SK-N-SH (cell line): ENCODE results near the gene MRPS11. TPM values are rescaled to one million over a fixed set of nuclear protein-coding genes. Genes with fewer than 3 reads are reported as not detected.

Experiments
- CTCF ChIA-PET: fragments of 300-600, 350-600 bp; formaldehyde crosslinking; extraction: SDS; loops from one replicate; lab custom pipeline; 2021; lab: Yijun Ruan, JAX
- POLR2A ChIA-PET: fragments of 350-600 bp; sonication (Branson Sonifier 250); formaldehyde crosslinking; extraction: SDS; loops from one replicate; lab custom pipeline; 2020; ENCODE audit warnings: antibody characterized with exemption, inconsistent platforms; lab: Yijun Ruan, JAX
- DNase-seq: peaks from one replicate; pipeline ENCODE4 v3.0.0; 2012
- H2AFZ ChIP-seq: fragments of 200-600 bp; sonication (generic); 2 replicates; pipeline ENCODE4 v1.8.1; 2016; ENCODE audit warnings: antibody characterized with exemption, mild to moderate bottlenecking, low read depth
- H3F3A ChIP-seq: fragments of 200-600 bp; sonication (generic); replicated peaks from 2 replicates; pipeline ENCODE3; 2016; ENCODE audit warnings: antibody characterized with exemption, mild to moderate bottlenecking; ENCODE audit not compliant: insufficient read depth
- H3K27ac ChIP-seq, 2 experiments: fragments of 200-500 bp in 1 of 2; fragments of 200-600 bp in 1 of 2; sonication (Bioruptor generic) in 1 of 2; sonication (generic), shearing (Covaris generic) in 1 of 2; 2 replicates each; pipeline versions ENCODE4 v1.5.1 to v1.6.1; 2014 to 2016; ENCODE audit warnings: low read depth in 2 of 2, inconsistent platforms in 1 of 2, low read length in 1 of 2, mild to moderate bottlenecking in 1 of 2, mixed read lengths in 1 of 2
- H3K27me3 ChIP-seq: fragments of 200-600 bp; sonication (generic), shearing (Covaris generic); 2 replicates; pipeline ENCODE4 v1.6.1; 2016; ENCODE audit warnings: mixed run types; ENCODE audit not compliant: insufficient read depth
- H3K36me3 ChIP-seq, 2 experiments: fragments of 200-500 bp in 1 of 2; fragments of 200-600 bp in 1 of 2; sonication (Bioruptor generic) in 1 of 2; sonication (generic) in 1 of 2; replicated peaks in 1 of 2; 2 replicates each; pipeline versions ENCODE3 to v1.5.1; 2014 to 2016; ENCODE audit warnings: low read length in 1 of 2, mild to moderate bottlenecking in 1 of 2; ENCODE audit not compliant: insufficient read depth in 2 of 2, control insufficient read depth in 1 of 2
- H3K4me1 ChIP-seq, 2 experiments: fragments of 200-500 bp in 1 of 2; fragments of 200-600 bp in 1 of 2; sonication (Bioruptor generic) in 1 of 2; sonication (generic), shearing (Covaris generic) in 1 of 2; 2 replicates each; pipeline versions ENCODE4 v1.5.1 to v1.6.1; 2014 to 2016; ENCODE audit warnings: low read depth in 1 of 2, low read length in 1 of 2, mixed run types in 1 of 2; ENCODE audit not compliant: insufficient read depth in 2 of 2, control insufficient read depth in 1 of 2
- H3K4me2 ChIP-seq: fragments of 200-600 bp; sonication (generic), shearing (Covaris generic); 2 replicates; pipeline ENCODE4 v1.6.1; 2017; ENCODE audit warnings: mixed run types
- H3K4me3 ChIP-seq, 2 experiments: fragments of 200-500 bp in 1 of 2; fragments of 200-600 bp in 1 of 2; sonication (Bioruptor generic) in 1 of 2; sonication (generic), shearing (Covaris generic) in 1 of 2; 2 replicates each; pipeline versions ENCODE4 v1.5.1 to v1.8.1; 2014 to 2016; ENCODE audit warnings: low read depth in 2 of 2, inconsistent platforms in 1 of 2, low read length in 1 of 2, mild to moderate bottlenecking in 1 of 2, mixed read lengths in 1 of 2, moderate library complexity in 1 of 2
- H3K79me2 ChIP-seq: fragments of 200-600 bp; sonication (generic); 2 replicates; pipeline ENCODE4 v1.8.1; 2017; ENCODE audit warnings: mild to moderate bottlenecking; ENCODE audit not compliant: insufficient read depth
- H3K9ac ChIP-seq: fragments of 200-600 bp; sonication (generic); 2 replicates; pipeline ENCODE4 v1.6.1; 2017; ENCODE audit warnings: mixed run types
- H3K9me2 ChIP-seq: fragments of 200-600 bp; sonication (generic); 2 replicates; pipeline ENCODE4 v1.6.1; 2017; ENCODE audit warnings: mixed run types
- H3K9me3 ChIP-seq: fragments of 200-600 bp; sonication (generic); 2 replicates; pipeline ENCODE4 v1.6.1; 2017; ENCODE audit warnings: mixed run types, mild to moderate bottlenecking, moderate library complexity
- H4K20me1 ChIP-seq: fragments of 200-600 bp; sonication (generic); 2 replicates; pipeline ENCODE4 v1.6.1; 2017; ENCODE audit warnings: mild to moderate bottlenecking, mixed run types; ENCODE audit not compliant: insufficient read depth
- ELF1 ChIP-seq: IDR thresholded peaks from 2 replicates; pipeline ENCODE4 v1.4.0; 2012
- EP300 ChIP-seq, 2 experiments: IDR thresholded peaks; 2 replicates each; pipeline versions ENCODE4 v1.4.0 to v1.6.1; 2012; ENCODE audit warnings: borderline replicate concordance in 1 of 2, low read depth in 1 of 2, low read length in 1 of 2
- FOSL2 ChIP-seq: IDR thresholded peaks from 2 replicates; pipeline ENCODE4 v1.4.0; 2012; ENCODE audit warnings: low read depth, mild to moderate bottlenecking, moderate library complexity, borderline replicate concordance
- FOXM1 ChIP-seq: IDR thresholded peaks from 2 replicates; pipeline ENCODE4 v1.4.0; 2012; ENCODE audit warnings: low read depth, mild to moderate bottlenecking
- IRF3 ChIP-seq: fragments of 150-350 bp; IDR thresholded peaks from 2 replicates; pipeline ENCODE4 v1.6.1; 2016; ENCODE audit warnings: mild to moderate bottlenecking, low read depth, low read length
- JUND ChIP-seq: IDR thresholded peaks from 2 replicates; pipeline ENCODE4 v1.4.0; 2012
- MAX ChIP-seq: IDR thresholded peaks from 2 replicates; pipeline ENCODE4 v1.4.0; 2012; ENCODE audit warnings: low read depth
- MXI1 ChIP-seq: IDR thresholded peaks from 2 replicates; pipeline ENCODE4 v1.6.1; 2012; ENCODE audit warnings: mild to moderate bottlenecking, low read depth, low read length, improper control_type of control experiment
- NFIC ChIP-seq: IDR thresholded peaks from 2 replicates; pipeline ENCODE4 v1.4.0; 2012; ENCODE audit warnings: borderline replicate concordance
- NRF1 ChIP-seq: IDR thresholded peaks from 2 replicates; pipeline ENCODE4 v1.6.1; 2012; ENCODE audit warnings: low read depth, mild to moderate bottlenecking, low read length
- POLR2AphosphoS5 ChIP-seq: IDR thresholded peaks from 2 replicates; pipeline ENCODE4 v1.6.1; 2012; ENCODE audit warnings: low read depth, low read length
- RFX5 ChIP-seq: IDR thresholded peaks from 2 replicates; pipeline ENCODE4 v1.6.1; 2012; ENCODE audit warnings: mild to moderate bottlenecking, improper control_type of control experiment, low read length
- RXRA ChIP-seq: IDR thresholded peaks from 2 replicates; pipeline ENCODE4 v1.4.0; 2012; ENCODE audit warnings: low read depth, mild to moderate bottlenecking, borderline replicate concordance
- SIN3A ChIP-seq: IDR thresholded peaks from 2 replicates; pipeline ENCODE4 v1.6.1; 2012; ENCODE audit warnings: low read depth, mild to moderate bottlenecking, low read length, moderate library complexity, borderline replicate concordance
- SMC3 ChIP-seq: IDR thresholded peaks from 2 replicates; pipeline ENCODE4 v1.6.1; 2012; ENCODE audit warnings: low read depth, low read length, improper control_type of control experiment
- TAF1 ChIP-seq: IDR thresholded peaks from 2 replicates; pipeline ENCODE4 v1.6.1; 2012; ENCODE audit warnings: low read depth, mild to moderate bottlenecking, low read length, moderate library complexity, borderline replicate concordance
- TCF12 ChIP-seq: IDR thresholded peaks from 2 replicates; pipeline ENCODE4 v1.4.0; 2012
- USF1 ChIP-seq: IDR thresholded peaks from 2 replicates; pipeline ENCODE4 v1.4.0; 2012; ENCODE audit warnings: low read depth, borderline replicate concordance
- USF2 ChIP-seq: fragments of 150-350 bp; IDR thresholded peaks from 2 replicates; pipeline ENCODE4 v1.6.1; 2017; ENCODE audit warnings: antibody characterized with exemption, low read length, low read depth, borderline replicate concordance
- YY1 ChIP-seq: IDR thresholded peaks from 2 replicates; pipeline ENCODE4 v1.4.0; 2012; ENCODE audit warnings: low read depth, mild to moderate bottlenecking
- WGBS: methylation state at CpG from one replicate; pipeline ENCODE4 v1.1.6; 2017; ENCODE audit warnings: low lambda C conversion rate; 5-methylcytosine and 5-hydroxymethylcytosine counted together
- polyA plus RNA-seq, 3 experiments: library from polyadenylated mRNA; depleted of rRNA; stranded (reverse); fragments of >200 nt; gene quantifications; 2 replicates each; pipeline ENCODE4 v1.2.3, GENCODE V29; 2012

MRPS11 gene
- polyA plus RNA-seq, 1 of the 3 experiments (the other 2 are of a cell fraction): 101 TPM

GRCh38 chr15:88504445-88504844 lies 36.9 kb downstream of the MRPS11 start:
- WGBS: 85% methylated on average over 1 of the region's 1 CpG
- TF ChIP-seq RFX5: no peak
- TF ChIP-seq JUND: no peak
- TF ChIP-seq NRF1: no peak
- no peak for TF ChIP-seq USF2
- no peak for TF ChIP-seq USF1
- TF ChIP-seq ELF1: no peak
- TF ChIP-seq EP300 (IDR thresholded peaks at IDR 0.05; ENCODE audit: borderline replicate concordance in 1 of 2, low read depth in 1 of 2, low read length in 1 of 2): no peak
- no peak for TF ChIP-seq IRF3
- no peak for TF ChIP-seq SMC3
- TF ChIP-seq MXI1: no peak
- no peak for TF ChIP-seq TAF1
- no peak for TF ChIP-seq POLR2AphosphoS5
- TF ChIP-seq MAX: no peak
- TF ChIP-seq NFIC: no peak
- no peak for TF ChIP-seq FOSL2
- TF ChIP-seq TCF12: no peak
- no peak for TF ChIP-seq YY1
- TF ChIP-seq SIN3A: no peak
- TF ChIP-seq FOXM1: no peak
- no peak for TF ChIP-seq RXRA
- Histone ChIP-seq H3K27me3 (no peaks in the 10 kb centered on the region), H3K27ac (no peak overlapping the region), H3K36me3 (peaks cover 14 to 23% of the 10 kb centered on the region in 2 experiments), H3K9ac (no peak overlapping the region), H2AFZ (no peak overlapping the region), H3K4me1 (peaks cover 0 to 3% of the 10 kb centered on the region in 2 experiments; a peak in 1 of 4 replicates), H4K20me1 (no peaks in the 10 kb centered on the region), H3K9me2 (no peaks in the 10 kb centered on the region), H3K4me3 (no peak overlapping the region), H3K9me3 (no peaks in the 10 kb centered on the region), H3K4me2 (no peak overlapping the region), H3K79me2 (no peaks in the 10 kb centered on the region), H3F3A (no peaks in the 10 kb centered on the region)
- POLR2A ChIA-PET: no interaction called here
- CTCF ChIA-PET: no interaction called here
- no peak for DNase-seq
